ENCODE data around the gene TSC22D2.

TSC22D2 gene

DNA sequence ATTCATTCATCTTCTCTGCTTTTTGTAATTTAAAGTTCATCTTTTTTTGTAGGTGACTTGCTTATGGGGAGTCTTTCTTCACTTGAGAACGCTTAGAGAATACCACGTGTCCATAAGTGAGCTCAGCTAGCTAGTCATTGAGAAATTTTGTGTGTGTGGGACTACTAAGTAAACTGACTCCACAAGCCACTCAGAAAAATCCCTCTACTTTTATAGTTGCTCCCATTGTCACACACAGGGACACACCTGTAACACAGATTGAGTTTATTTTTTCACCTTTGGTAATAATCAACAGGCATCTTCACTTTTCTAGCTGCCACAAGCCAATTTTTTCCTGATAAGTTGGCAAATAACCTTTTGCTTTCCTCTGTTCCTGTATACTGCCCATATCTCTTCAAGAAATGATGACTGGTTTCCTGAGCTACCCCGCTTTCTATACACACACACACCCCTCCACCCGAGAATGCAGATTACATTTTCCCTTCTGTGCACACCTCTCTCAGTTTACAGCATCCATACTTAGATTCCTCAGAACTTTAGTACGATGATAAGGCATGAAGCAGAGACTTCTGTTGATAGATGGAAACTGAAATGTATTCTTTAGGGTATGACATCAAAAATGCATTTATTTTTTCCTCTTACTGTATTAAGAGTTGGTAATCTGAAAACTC lies 4.6 kb downstream of the TSC22D2 start:
- no peak for DNase-seq

DNA sequence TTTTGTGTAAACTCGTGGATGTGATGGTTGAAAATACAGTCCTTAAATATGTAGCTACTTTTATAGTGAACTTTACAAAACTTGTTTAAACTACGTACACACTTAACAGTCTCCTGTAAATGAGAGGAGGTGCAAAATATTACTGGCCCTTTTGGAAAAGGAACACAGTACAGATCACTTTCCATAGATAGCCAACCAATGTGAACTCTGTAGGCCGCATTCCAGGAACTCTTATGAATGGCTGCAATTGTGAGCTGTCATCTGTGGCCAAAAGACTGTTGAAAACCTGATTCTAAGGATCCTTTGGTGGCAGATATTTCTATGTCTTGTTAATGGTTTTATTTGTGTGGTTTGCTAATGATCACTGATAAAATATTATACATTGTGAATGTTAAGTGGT lies 6.2 kb downstream of the TSC22D2 start:
- DNase-seq = no peak

DNA sequence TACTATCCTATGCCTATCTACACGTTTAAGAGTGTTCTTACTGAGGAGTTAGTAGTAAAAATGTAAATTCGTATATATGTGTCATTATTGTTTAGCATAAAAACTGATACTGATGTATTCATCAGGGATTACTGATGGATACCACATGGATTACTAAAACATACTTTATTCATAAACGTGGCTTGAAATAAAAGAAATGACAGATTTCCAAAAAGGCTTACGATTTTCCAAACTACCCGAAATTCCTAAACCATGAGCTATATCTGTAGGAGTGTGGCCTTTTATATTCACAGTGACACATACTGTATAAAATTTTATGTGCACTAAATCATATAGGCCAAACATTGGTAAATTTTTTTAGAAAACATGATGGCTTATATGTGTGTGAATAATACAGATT lies 6.9 kb downstream of the TSC22D2 start:
- no peak for DNase-seq

DNA sequence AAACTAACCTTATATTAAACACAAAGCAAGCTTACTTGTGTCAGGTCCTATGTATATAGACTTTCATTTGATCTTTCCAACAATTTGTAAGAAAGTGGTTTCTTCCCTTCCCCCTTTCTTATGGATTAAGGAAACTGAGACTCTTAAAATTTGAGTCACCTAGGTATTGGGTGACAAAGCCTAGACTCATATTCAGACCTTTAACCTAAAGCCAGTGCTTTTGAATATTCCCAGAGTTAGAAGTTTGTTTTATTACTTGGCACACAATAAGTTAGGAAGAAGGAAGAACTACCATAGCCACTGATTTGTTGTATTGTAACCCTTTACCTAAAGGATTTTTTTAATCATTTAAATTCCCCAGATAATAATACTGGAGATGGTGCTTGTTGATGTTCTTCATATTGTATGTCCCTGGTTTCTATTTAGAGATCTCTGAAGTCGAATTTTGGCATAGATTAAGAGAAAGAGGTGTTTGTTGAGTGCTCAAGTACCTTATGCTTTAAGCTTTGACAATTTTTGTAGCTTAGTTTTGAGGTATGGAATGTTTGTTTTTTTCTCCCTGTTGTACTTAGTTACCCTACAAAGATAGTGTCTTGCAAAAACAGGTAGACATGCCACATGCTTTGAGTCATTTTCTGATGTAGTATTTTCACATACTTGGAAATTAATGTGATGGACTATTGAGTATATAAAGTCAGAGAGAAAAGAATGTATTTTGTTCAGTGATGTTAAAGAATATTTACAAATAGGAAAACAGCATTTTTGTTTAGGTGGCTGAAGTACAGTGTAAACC lies 11.2 kb downstream of the TSC22D2 start:
- DNase-seq = no peak

DNA sequence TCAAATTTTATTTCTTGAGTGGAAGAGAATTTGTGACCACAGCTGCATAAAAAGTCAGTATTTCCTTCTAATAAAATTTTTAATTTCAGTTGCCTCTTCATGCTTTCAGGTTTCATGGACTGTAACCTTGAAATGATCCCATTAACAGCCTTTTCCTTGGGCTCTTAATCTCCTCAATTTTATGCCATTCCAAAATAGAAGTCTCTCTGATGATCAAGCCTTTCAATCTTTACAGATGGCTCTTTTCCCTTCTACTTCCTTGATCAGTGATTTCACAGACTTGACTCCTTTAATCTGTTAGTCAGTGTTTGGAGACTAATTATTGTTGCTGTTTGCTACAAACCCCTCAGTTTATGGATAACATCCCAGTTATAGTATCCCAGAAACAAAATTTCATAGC lies 11.9 kb downstream of the TSC22D2 start:
- no peak for DNase-seq

DNA sequence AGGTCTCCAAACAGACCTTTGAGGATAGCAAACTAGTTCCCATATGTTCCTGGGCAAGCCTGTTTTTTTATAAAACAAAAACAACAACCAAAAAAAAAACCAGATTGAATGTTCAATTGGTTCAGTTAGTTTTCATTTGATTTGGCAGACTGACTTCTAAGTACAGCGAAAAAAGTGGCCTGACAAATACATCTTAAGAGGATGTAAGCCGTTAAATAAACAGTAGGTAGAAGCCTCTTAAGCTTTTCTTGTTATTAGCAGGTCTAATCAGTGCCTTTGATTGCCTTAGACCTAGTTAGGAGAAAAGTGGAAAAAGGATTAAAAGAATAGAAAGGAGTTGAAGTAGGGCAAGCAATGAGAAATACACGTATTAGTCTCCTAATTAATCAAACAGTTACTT lies 13.2 kb downstream of the TSC22D2 start:
- DNase-seq = no peak

DNA sequence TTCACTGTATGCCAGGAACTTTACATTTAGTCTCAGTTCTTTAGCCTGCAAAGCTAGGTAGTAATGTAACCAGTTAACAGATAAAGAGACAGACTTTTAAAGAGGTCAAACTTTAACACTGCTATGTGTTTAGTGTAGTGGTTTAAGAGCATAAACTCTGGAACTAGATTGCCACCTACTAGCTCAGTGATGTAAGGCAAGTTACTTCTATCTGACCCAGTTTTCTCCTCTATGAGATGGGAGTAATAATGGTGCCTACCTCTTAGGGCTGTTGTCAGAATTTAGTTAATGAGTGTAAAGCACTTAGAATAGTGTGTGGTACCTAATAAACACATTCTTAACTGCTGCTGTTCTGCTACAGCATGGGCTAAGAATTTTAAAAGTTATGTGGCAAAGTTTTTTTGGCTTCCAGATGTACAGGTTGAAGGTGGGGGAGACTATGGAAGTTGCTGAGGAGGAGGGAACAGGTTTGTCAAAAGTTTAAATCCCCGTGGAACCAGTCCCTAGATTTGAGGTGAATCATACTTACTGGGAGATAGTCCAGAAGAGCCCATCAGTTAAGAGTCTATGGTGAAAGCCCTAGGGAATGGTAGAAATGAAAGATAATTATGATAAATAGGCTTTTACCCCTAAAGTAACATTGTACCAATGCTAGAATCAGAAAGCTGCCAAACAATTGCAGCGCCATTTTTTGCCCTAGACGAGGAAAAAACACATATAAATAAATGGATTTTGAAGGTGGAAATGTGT lies 13.9 kb downstream of the TSC22D2 start:
- no peak for DNase-seq

DNA sequence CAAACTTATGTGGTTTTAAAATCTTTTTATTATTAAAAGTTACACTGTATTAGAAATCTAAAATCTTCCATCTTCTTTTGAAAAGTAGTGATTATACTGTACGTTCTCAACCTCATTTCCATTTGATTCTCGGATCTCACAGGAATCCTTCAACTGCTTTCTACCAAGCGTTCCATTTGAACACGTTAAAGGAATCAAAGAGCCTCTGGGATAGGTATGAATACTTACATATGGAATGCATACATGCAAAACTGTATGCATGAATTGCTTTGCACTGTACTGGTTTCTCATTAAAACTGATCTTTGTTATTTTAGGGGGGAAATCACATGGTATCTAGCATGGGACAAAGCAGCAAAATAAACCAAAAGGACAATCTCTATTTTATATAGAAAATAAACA lies 14.8 kb downstream of the TSC22D2 start:
- no peak for DNase-seq

DNA sequence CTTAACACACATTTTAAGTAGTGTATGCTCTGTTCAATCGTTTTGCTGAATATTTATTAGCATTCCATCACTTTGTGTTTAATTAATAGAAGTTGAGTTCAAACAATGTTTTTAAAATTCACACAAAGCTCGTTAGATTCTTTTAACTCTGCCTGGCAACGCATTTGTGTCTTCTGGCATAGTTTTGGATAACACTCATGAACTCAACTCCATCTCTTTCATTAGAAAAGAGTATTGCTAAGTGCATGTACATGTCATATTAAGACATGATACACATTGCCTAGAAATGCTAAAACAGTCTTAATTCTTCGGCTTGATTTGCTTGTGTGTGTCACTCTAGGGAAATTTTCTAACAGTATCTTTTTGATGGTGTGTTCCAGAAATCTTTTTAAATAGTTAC lies 15.7 kb downstream of the TSC22D2 start:
- DNase-seq = no peak

DNA sequence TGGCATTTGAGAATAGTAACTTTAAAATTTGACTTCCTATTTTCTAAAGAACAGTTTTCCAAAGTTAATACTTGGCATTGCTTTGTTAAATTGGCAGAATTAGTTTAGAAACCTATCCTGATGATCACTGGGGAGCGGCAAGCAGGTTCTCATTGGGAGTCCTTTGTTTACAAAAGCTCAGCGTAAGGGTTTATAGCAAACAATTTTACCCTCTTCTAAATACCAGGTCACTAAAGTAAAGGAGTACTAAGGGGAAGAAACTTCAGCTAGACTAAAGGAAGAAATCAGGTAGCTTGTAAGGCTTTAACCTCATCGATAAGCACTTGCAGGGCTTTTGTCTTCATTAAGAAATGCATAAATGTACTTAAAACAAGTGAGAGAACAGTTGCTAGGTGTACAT lies 18.2 kb downstream of the TSC22D2 start:
- DNase-seq = no peak

DNA sequence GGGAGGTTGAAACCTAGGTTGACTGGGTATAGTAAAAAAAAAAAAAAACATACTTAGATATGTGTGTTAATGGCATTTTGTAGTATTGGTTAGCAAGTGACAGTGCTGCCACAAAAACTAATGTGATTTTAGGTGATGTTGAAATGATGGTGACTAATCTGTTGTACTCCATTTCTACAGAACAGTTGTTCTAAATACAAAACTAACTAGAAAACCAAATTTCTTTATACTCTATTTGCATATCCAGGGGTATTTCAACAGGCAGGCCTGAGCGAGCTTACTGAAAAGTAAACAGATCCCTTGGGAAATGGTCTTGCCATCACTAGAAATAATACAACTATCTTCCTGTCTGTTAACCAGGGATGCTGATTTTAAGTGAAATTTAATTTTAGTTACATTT lies 20.5 kb downstream of the TSC22D2 start:
- DNase-seq = no peak

DNA sequence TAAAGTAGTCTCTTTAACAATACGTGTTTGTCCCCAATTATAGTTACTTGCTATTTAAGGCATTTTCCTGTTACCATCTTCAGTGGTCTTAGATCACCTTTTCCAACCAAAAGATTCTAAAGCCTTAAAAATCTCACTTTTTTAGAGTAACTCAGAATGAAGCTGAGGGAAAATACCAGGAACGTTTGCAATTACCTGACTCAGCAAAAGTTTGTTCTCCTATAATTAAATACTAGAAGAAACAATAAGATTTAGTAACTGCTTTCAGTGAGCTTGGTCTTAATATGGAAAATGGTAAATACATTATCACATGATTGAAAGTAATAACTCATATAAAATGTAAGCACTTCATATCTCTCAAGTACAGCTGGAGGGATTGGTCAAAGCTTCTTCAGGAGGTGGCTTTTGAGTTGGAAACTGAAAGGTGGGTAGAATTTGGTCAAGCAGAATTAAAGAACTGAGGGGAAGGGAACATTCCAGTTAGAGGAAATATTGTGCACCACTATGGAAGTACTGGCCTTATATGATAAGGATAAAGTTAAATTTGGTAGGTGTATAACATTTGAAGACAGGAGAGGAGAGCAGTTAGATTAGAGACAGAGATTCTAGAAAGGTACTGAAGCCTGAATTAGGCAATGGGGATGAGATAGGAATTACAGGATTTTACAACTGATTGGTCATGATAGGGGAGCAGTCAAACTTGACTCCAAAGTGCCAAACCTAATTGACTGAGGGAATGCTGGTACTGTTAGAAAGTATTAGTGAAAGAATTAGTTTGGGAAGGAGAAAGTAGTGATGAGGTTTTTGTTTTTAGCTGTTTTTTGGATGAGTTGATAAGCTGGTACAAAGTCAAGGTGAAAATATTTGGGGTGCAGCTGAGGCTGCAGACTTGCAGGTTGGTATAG lies 21.9 kb downstream of the TSC22D2 start:
- no peak for DNase-seq

DNA sequence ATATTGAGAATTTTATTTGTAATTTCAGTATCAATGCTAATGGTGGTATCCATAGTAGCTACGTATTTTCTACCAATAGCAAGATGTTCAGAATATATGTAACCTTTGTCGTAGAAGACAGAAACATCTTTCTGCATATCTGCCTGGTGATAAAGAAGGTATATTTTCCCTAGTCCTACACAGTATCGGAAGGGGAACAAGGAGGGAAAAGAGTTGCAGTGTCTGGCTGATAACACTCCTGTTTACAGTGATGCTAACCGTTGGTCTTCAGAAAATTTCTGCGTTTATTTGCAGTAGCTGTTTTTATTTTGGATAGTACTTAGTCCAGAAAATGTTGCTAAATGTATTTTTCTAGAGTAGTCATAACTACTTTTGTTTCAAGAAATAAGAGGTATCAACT lies 25.2 kb downstream of the TSC22D2 start:
- no peak for DNase-seq

DNA sequence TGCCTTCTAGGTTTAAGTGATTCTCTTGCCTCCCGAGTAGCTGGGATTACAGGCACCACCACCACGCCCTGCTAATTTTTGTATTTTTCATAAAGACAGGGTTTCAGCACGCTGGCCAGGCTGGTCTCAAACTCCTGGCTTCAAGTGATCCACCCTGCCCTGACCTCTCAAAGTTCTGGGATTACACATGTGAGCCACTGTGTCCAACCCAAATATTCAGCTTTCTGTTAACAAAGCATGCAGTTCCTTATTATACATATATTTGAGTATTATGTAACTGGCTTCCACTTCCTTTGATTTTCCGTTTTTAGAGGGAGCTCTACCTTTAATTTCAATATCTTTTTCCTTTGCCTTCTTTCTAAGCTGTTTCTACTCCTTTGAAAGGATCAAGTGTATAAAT lies 26.1 kb downstream of the TSC22D2 start:
- DNase-seq = no peak

DNA sequence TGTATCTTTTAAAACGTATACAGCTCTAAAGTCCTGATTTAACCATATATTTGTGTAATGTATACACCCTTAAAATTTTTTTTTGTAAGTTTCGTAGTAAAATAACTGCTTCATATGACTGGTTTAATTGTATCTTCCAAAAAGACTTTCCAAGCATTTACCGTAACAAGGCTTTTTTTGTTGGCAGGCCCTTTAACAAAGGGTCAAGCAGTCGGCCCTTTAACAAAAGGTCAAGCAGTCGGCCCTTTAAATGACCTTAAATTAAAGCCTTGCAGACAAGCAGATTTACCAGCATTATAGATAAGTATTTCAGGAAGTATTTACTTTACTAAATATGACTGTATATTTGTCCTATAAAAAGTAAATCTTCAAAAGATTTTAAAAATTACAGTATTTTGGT lies 28.1 kb downstream of the TSC22D2 start:
- no peak for DNase-seq

DNA sequence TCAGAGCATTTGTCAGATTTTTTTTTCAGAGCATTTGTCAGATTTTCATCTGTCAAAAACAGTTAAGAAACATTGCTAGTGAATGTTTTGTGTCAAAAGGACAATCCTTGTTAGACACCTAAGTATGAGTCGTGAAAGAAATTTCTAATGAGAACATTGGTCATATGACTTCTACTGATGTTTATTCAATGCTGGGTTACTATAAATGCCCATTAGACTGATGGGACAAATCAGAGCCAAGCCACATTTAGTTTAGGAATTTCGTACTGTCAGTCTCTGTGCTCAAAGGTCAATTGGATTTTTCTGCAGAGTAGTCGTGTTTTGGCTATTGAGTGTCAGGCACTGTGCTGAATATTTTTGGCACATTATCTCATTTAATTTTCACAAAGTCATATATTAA lies 31.6 kb downstream of the TSC22D2 start:
- DNase-seq = no peak

DNA sequence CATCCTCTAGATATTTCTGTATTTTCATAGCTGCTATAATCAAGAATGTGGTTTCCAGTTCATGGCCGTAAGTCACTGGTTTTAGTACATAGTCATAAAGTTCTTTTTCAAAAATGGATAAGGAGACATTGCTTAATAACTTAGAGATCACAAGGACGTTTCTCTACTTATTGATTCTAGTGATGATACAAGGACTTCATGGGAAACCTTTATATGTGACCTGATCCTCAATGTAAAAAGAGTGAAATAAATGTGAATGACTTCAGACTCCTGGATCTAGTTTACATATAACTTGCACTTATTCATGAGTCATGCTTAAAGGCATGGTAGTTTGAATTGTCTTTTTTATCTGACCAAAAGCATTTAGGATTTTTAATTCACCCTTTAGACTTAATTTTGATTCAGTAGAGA lies 35.2 kb downstream of the TSC22D2 start:
- DNase-seq = no peak

DNA sequence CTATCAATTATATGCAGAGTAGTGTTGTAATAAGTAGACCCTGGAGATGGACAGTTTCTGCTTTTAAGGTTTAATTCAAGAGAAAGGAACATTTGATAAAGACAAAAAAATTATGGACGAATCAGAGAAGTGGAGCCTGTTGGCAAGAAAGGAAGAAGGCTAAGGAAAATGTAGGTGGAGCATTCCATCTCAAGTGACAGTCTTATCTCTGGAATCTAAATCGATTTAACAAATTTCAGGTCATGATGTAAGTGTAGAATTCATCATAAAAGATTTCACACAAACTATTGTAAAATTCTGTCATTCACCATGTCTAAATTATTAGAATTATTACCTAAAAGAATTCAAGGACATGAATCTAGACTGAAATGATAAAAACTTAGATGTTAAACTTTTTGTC lies 36.3 kb downstream of the TSC22D2 start:
- DNase-seq = no peak

DNA sequence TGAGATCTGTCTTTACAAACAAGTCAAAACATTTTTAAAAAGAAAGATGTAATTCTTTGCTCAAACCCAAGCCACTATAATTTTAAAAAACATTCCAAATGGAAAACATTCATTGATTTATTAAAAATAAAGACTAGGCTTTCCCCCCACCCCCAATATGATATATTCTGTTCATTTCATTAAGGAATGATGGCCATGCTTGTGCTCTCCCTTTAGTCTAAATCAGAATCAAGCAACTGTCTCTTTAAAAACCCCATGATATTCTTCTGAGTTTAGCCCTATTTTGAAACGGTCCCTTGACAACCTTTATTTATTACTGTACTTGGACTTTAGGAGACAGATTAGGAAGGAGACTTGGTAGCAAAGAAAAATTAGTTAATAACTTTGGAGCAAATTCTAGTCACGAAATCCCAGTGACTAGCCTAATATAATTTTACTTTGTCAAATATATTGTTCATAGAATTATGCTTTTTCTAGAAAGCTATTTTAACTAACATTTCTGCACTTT lies 38.4 kb downstream of the TSC22D2 start:
- DNase-seq = no peak

DNA sequence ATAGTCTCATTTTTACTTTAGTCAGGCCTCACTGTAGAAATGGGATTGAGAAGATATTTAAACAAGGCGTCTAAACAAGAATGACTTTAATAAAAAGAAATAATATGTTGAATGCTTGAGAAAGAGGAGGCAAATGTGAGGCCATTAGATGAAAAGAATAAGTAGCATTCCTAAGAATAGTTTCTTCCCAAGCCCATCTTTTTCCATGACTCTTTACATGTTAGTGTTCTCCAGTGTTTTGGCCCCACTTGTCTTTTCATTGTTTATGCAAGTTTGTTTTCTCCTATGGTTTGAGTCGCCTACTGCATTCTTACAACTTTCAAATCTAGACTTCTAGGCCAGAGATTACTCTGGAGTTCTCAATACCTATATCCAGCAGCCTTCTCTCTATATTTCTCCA lies 39.0 kb downstream of the TSC22D2 start:
- DNase-seq = no peak

DNA sequence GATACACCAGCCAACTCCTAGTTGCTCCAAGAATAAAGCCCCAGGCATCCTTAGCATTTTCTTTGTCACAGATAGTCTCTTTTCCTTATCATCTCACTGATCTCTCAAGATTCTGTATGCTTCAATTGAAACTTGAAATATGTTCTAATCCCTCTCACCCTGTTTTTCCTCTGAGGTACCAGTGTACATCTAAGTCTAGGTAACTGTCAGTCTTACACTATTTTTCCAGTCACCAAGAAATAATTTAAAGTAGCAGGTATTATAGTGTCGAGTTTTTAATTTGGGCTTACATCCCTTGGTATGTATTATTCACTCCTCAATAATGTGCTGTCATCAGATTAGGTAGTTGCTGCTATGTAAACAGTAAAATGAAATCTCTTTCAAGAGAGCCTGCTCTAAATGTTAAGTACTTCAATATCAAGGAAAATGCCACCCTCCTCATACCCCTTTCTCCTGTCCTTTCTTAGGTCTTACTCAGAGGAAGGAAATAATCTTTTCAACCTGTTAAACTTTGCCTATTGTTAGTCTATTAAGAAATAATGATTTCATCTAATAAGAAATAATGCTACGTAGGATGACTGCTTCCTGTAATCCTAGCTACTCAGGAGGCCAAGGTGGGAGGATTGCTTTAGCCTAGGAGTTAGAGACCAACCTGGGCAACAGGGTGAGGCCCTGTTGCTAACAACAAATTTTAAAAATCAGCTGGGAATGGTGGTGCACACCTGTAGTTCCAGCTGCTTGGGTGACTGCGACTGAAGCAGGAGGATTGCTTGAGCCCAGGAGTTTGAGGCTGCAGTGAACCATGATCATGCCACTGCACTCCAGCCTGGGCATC lies 39.8 kb downstream of the TSC22D2 start:
- no peak for DNase-seq

DNA sequence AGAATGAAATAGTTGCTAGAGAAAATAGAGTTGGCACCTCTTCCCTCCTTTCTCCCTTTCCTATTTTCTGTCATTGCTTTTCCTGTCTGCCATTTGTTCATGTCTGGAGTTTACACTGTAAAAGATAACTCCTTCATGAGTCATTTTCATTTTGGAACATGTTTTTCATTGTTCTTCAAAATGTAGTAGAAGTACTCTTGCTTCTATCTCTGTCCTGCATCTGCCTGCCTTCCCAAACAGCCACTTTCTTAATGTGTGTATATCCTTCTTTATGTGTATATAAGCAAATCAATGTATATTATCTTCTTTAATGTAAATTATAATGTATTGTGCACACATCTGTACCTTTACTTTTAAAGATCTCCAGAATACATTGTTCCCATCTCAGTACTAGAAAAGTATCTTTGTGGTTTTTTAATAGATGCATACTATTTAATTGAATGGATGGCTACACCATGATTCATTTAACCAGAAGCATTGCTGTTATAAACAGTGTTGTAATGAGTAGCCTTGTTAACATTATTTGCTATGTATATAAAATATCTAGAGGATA lies 41.1 kb downstream of the TSC22D2 start:
- no peak for DNase-seq
